Nephron (organoid): ENCODE results near the gene SLC5A12.

Experiments used
- H3K27ac Mint-ChIP-seq, 3 experiments: 2 replicates each; pipeline ENCODE4 v1.8.0; 2020; ENCODE audit warnings: mixed read lengths in 3 of 3, mild to moderate bottlenecking in 2 of 3, moderate library complexity in 1 of 3
- H3K27me3 Mint-ChIP-seq: 2 replicates; pipeline ENCODE4 v1.8.0; 2021; ENCODE audit warnings: low read depth, mild to moderate bottlenecking, moderate library complexity, mixed read lengths
- H3K36me3 Mint-ChIP-seq: 2 replicates; pipeline ENCODE4 v1.8.0; 2020; ENCODE audit warnings: low read depth, mixed read lengths
- H3K4me1 Mint-ChIP-seq: 2 replicates; pipeline ENCODE4 v1.8.0; 2020; ENCODE audit warnings: mixed read lengths
- H3K4me3 Mint-ChIP-seq, 3 experiments: 2 replicates each; pipeline ENCODE4 v1.8.0; 2020; ENCODE audit warnings: mild to moderate bottlenecking in 3 of 3, mixed read lengths in 3 of 3, moderate library complexity in 2 of 3
- H3K9me3 Mint-ChIP-seq: 2 replicates; pipeline ENCODE4 v1.8.0; 2020; ENCODE audit warnings: mixed read lengths
- CTCF ChIP-seq, 3 experiments: fragments of 200-600 bp; sonication (generic); IDR thresholded peaks; one replicate each; pipeline ENCODE4 v1.5.0; 2021; ENCODE audit warnings: antibody characterized with exemption in 3 of 3; ENCODE audit not compliant: unreplicated experiment in 3 of 3

The SLC5A12 gene

DNA sequence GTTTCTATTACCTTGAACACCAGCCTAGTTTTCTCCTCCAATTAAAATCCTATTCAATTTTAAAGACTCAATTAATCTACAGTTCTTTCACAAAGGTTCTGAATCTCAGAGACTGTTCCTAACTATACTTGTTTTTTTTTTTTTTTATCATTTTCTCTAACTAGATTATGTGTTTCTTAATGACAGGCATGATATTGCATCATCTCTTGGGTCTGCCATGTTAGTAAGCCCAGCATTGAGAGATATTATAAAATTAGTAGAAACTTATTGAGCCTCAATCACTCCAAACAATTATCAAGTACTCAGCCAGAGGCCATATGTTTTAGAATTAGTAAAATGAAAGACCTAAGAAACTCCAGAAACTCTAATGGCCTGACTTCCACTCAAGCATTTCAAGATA lies 28.1 kb upstream of the SLC5A12 start:
- Mint-ChIP-seq H3K27ac (no peak overlapping the region), H3K36me3 (no peaks in the 10 kb centered on the region), H3K27me3 (peaks cover 4% of the 10 kb centered on the region), H3K9me3 (no peaks in the 10 kb centered on the region), H3K4me1 (peaks cover 15% of the 10 kb centered on the region), H3K4me3 (no peak overlapping the region)
- TF ChIP-seq CTCF (IDR thresholded peaks at IDR 0.05; ENCODE audit: unreplicated experiment in 3 of 3): no peak

GRCh38 chr11:26743622-26744021 lies 21.8 kb upstream of the SLC5A12 start:
- Mint-ChIP-seq H3K4me1 (peaks cover 13% of the 10 kb centered on the region), H3K4me3 (no peak overlapping the region), H3K9me3 (no peaks in the 10 kb centered on the region), H3K27ac (no peak overlapping the region), H3K36me3 (no peaks in the 10 kb centered on the region), H3K27me3 (no peaks in the 10 kb centered on the region)
- no peak for TF ChIP-seq CTCF (IDR thresholded peaks at IDR 0.05; ENCODE audit: unreplicated experiment in 3 of 3)

DNA sequence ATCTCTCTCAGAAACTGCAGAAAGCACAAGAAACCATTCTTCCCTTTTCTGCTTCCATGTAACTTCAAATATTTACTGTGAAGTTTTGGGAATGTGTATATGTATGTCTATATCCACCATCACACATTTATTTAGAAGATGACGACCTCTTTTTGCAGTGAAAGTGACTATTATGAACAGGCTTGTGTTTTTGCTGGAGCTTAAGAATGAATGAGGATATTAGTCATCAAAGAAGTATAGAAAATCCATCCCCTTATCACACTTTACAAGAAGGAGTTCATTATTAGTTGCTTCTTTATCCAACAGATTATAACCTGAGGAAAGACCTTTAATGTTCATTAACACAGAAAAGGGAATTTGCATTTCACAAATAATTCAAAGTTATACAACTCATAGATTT lies 21.1 kb upstream of the SLC5A12 start:
- H3K27ac Mint-ChIP-seq: peak overlapping the region in 1 of 3 experiments; percentile 5
- H3K9me3 Mint-ChIP-seq: no peaks in the 10 kb centered on the region
- H3K27me3 Mint-ChIP-seq: no peaks in the 10 kb centered on the region
- no peak overlapping the region for H3K4me3 Mint-ChIP-seq
- peaks cover 13% of the 10 kb centered on the region for H3K4me1 Mint-ChIP-seq
- H3K36me3 Mint-ChIP-seq: no peaks in the 10 kb centered on the region
- TF ChIP-seq CTCF (IDR thresholded peaks at IDR 0.05; ENCODE audit: unreplicated experiment in 3 of 3): no peak

DNA sequence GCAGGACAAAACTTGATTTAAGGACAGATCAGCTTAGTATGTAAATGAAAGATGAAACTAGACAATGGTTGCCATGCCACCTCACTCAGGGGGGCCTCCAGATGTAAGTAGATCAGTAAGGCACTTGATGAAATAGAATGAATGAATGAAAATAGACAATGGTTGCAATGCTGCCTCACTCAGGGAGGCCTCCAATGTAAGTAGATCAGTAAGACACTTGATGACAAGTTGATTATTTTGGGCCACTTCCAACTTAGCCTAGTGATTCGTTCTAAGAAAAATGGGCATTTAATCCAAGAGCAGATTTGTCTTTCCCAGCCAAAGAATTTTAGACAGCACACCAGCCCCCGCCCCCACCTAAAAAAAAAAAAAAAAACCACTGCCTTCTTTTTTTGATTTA lies 19.2 kb upstream of the SLC5A12 start:
- H3K36me3 Mint-ChIP-seq: no peaks in the 10 kb centered on the region
- H3K4me3 Mint-ChIP-seq: no peak overlapping the region
- peaks cover 2% of the 10 kb centered on the region for H3K9me3 Mint-ChIP-seq
- H3K27me3 Mint-ChIP-seq: no peaks in the 10 kb centered on the region
- H3K4me1 Mint-ChIP-seq: peaks cover 13% of the 10 kb centered on the region
- peak overlapping the region in 1 of 3 experiments; percentile 52 for H3K27ac Mint-ChIP-seq
- no peak for TF ChIP-seq CTCF (IDR thresholded peaks at IDR 0.05; ENCODE audit: unreplicated experiment in 3 of 3)

- peaks cover 7% of the 10 kb centered on the region for H3K9me3 Mint-ChIP-seq
- no peaks in the 10 kb centered on the region for H3K27me3 Mint-ChIP-seq
- no peak overlapping the region for H3K27ac Mint-ChIP-seq
- no peak overlapping the region for H3K4me3 Mint-ChIP-seq
- H3K36me3 Mint-ChIP-seq: no peaks in the 10 kb centered on the region
- no peak for TF ChIP-seq CTCF (IDR thresholded peaks at IDR 0.05; ENCODE audit: unreplicated experiment in 3 of 3)
- H3K4me1 Mint-ChIP-seq: peaks cover 13% of the 10 kb centered on the region
These were observed 17.7 kb upstream of the SLC5A12 start for GRCh38 chr11:26739366-26740073.

DNA sequence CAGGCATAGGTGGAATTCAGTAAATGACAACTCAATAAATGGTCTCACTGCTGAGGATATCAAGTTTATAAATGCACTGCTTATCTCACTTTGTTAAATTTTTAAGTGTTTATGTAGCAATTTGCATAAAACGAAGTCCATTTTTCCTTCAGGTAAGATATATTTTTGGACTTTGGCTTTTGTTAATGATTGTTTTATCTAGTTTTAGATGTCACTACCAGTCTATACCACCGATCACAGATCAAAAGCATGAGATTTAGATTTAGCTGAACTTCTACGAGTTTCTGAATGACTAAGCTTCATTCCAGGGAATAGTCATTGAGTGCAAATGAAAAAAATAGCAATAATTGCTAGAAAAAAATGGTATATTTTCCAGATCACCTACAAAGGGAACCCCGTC lies 12.8 kb upstream of the SLC5A12 start:
- H3K27ac Mint-ChIP-seq: no peak overlapping the region
- H3K36me3 Mint-ChIP-seq: no peaks in the 10 kb centered on the region
- TF ChIP-seq CTCF (IDR thresholded peaks at IDR 0.05; ENCODE audit: unreplicated experiment in 3 of 3): no peak
- H3K4me1 Mint-ChIP-seq: no peaks in the 10 kb centered on the region
- no peak overlapping the region for H3K4me3 Mint-ChIP-seq
- no peaks in the 10 kb centered on the region for H3K27me3 Mint-ChIP-seq
- peaks cover 16% of the 10 kb centered on the region for H3K9me3 Mint-ChIP-seq
